Heart right ventricle (tissue), 16 donors: Measurements from ENCODE around the gene PKHD1. TPM values are rescaled to one million over a fixed set of nuclear protein-coding genes. Genes with fewer than 3 reads are reported as not detected.

Experiments used
- ATAC-seq, 8 donors: fragments of 200-7000 bp; cut with Tn5 transposase; one replicate each; pipeline ENCODE4 v1.9.1; 2020; ENCODE audit warnings: mild to moderate bottlenecking in 8 of 8, moderate library complexity in 8 of 8, moderate number of reproducible peaks in 1 of 8
- DNase-seq, 2 donors: peaks; one replicate each; pipeline ENCODE4 v3.0.0-alpha.2; 2020
- H3K27ac ChIP-seq, 10 donors: fragments of 200-600 bp; sonication (generic) in 2 of 10; one replicate each; pipeline versions ENCODE4 v1.5.0 to v1.8.0; 2020 to 2022; ENCODE audit warnings: mild to moderate bottlenecking in 3 of 10
- H3K27me3 ChIP-seq, 7 donors: fragments of 200-600 bp; one replicate each; pipeline ENCODE4 v1.8.0; 2021 to 2022; ENCODE audit warnings: mild to moderate bottlenecking in 2 of 7
- H3K36me3 ChIP-seq, 9 donors: fragments of 200-600 bp; sonication (generic) in 1 of 9; one replicate each; pipeline versions ENCODE4 v1.5.0 to v1.8.0; 2020 to 2022; ENCODE audit warnings: mild to moderate bottlenecking in 2 of 9
- H3K4me1 ChIP-seq, 9 donors: fragments of 200-600 bp; sonication (generic) in 1 of 9; one replicate each; pipeline versions ENCODE4 v1.5.0 to v1.8.0; 2020 to 2022; ENCODE audit warnings: mild to moderate bottlenecking in 4 of 9
- H3K4me3 ChIP-seq, 10 donors: fragments of 200-600 bp; sonication (generic) in 2 of 10; one replicate each; pipeline versions ENCODE4 v1.5.0 to v1.8.0; 2020 to 2022; ENCODE audit warnings: mild to moderate bottlenecking in 7 of 10, moderate library complexity in 2 of 10
- H3K9me3 ChIP-seq, 11 donors: fragments of 200-600 bp in 10 of 11; sonication (generic) in 2 of 11; one replicate each; pipeline versions ENCODE4 v1.5.0 to v1.8.0; 2013 to 2022; ENCODE audit warnings: mild to moderate bottlenecking in 2 of 11, control low read depth in 1 of 11, moderate library complexity in 1 of 11
- WGBS, 2 donors: extraction: QIAGEN DNeasy Blood & Tissue Kit; methylation state at CpG; one replicate each; pipeline ENCODE4 v1.1.7; 2013; ENCODE audit warnings: inconsistent platforms in 1 of 2; 5-methylcytosine and 5-hydroxymethylcytosine counted together
- intact Hi-C, 10 donors: fragments of 100-400 bp; cut with DNase I; formaldehyde crosslinking; loops; one replicate each; pipeline versions ENCODE4 v1.11.1 to v1.14.2; 2022
- polyA plus RNA-seq, 2 donors: library from polyadenylated mRNA; stranded (reverse); fragments of 200-250 nt; gene quantifications; one replicate each; pipeline ENCODE4 v1.2.3, GENCODE V29; 2013
- total RNA-seq, 10 donors: library from RNA; stranded (reverse); fragmentation: NEBNext Ultra II Directional in 3 of 10; extraction: Animal tissue kit (Norgen Biotek cat#: 25700) in 3 of 10; gene quantifications; one replicate each; pipeline versions ENCODE4 v1.2.1 to v1.2.4, GENCODE V29; 2021 to 2023
- TF ChIP-seq, protein P1 (sequence below), 9 donors: fragments of 200-600 bp; sonication (generic) in 2 of 9; IDR thresholded peaks; one replicate each; pipeline versions ENCODE4 v1.5.0 to v1.8.0; 2021 to 2022; ENCODE audit warnings: antibody characterized with exemption in 9 of 9, mild to moderate bottlenecking in 5 of 9, moderate library complexity in 1 of 9
- donor health status: Arrhythmogenic right ventricular cardiomyopathy.
- donor health status: ischemic (EF 13 %, LVEDD 7.1; RV severe dilation, severe dysfunction).
- donor health status: healthy with polysubstance abuse.
- donor health status: DM: no; HTN: yes; CAD: no.
- donor health status: DM: no; HTN: no; CAD: no.
- donor health status: ischemic (EF 25% LVEDD 6.9; RV normal size, moderate dysfunction).
- donor health status: ischemic (EF 25% LVEDD 5.7; RV mildly dilated, moderate dysfunction).
- donor health status: healthy.
- donor health status: DM: yes; HTN: yes; CAD: no.
- donor health status: Ischemic cardiomyopathy.
- donor health status: ischemic (EF 35%, LVEDD 5.7; RV mildly dilated, moderate dysfunction).
- donor health status: nonischemic (EF 11% LVEDD 7.7; RV severe dilation, severe dysfunction).
- donor health status: DM: yes; HTN: yes; CAD: no.
- donor health status: PGD.
- donor health status: ischemic (EF 29% LVEDD 5.4; RV normal size, mild dysfunction).
- donor health status: nonischemic (EF 23%, LVEDD 6.1; RV moderate dilation, normal function).

The PKHD1 gene
- total and polyA plus RNA-seq, 12 donors, result under 0.01 to 0.07 (median 0.02) TPM; not detected in 7

DNA sequence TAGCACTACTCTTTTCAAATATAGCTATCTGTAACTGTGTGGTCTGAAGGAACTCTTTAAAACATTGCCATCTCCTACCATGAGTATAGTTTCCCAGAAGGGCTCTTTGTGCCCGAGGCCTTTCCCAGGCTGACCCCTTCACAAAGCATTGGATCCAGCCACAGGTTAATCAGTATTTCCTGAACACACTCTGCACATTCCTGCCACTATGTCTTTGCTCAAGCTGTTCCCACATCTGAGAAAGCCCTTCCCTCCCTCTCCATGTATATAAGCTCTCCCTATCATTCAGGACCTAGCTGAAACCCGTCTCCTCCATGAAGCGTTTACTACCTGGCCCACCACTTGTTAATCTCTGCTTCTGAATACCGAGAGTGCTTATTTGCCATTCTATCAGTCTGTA is 47.8 kb upstream of the PKHD1 start:
- H3K4me3 ChIP-seq, result no peak overlapping the region
- DNase-seq (no peak), ATAC-seq (no peak)
- H3K27me3 ChIP-seq, result peaks cover 0 to 13% (median 0%) of the 10 kb centered on the region in 7 donors
- H3K9me3 ChIP-seq, result no peaks in the 10 kb centered on the region
- 80 to 86% methylated on average over 4 of the region's 4 CpGs for WGBS, 2 donors
- TF ChIP-seq, protein P1, sequence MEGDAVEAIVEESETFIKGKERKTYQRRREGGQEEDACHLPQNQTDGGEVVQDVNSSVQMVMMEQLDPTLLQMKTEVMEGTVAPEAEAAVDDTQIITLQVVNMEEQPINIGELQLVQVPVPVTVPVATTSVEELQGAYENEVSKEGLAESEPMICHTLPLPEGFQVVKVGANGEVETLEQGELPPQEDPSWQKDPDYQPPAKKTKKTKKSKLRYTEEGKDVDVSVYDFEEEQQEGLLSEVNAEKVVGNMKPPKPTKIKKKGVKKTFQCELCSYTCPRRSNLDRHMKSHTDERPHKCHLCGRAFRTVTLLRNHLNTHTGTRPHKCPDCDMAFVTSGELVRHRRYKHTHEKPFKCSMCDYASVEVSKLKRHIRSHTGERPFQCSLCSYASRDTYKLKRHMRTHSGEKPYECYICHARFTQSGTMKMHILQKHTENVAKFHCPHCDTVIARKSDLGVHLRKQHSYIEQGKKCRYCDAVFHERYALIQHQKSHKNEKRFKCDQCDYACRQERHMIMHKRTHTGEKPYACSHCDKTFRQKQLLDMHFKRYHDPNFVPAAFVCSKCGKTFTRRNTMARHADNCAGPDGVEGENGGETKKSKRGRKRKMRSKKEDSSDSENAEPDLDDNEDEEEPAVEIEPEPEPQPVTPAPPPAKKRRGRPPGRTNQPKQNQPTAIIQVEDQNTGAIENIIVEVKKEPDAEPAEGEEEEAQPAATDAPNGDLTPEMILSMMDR (IDR thresholded peaks at IDR 0.05), result no peak
- intact Hi-C loops, result no loop called here
- H3K27ac ChIP-seq, result no peak overlapping the region
- H3K4me1 ChIP-seq, result peaks cover 0 to 8% (median 0%) of the 10 kb centered on the region in 9 donors
- no peaks in the 10 kb centered on the region for H3K36me3 ChIP-seq

DNA sequence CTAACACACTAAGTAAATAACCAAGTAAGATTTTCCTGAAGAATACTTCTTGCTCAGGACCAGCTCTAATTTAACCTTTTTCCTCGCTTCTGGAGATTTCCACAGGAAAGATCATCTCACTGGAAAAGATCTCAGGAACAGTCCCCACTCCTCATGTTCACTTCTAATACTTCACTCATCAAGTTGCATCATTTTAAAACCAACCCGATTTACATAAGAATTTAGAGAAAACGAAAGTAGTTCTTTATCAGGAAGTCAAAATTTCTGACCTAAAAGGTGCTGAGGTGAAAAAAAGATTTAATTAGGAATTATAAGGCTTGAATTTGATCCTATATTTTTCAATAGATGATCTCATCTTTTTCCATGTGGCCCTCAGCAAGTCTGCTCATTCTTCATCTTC is 46.6 kb upstream of the PKHD1 start:
- Histone ChIP-seq H3K4me3 (no peak overlapping the region), H3K9me3 (no peaks in the 10 kb centered on the region), H3K4me1 (no peaks in the 10 kb centered on the region), H3K36me3 (no peaks in the 10 kb centered on the region), H3K27ac (no peak overlapping the region), H3K27me3 (peaks cover 0 to 13% (median 0%) of the 10 kb centered on the region in 7 donors)
- DNase-seq (no peak), ATAC-seq (no peak)
- intact Hi-C loops, result no loop called here
- WGBS, 2 donors, result 75% methylated on average over 3 of the region's 3 CpGs
- TF ChIP-seq, protein P1 (IDR thresholded peaks at IDR 0.05), result no peak

DNA sequence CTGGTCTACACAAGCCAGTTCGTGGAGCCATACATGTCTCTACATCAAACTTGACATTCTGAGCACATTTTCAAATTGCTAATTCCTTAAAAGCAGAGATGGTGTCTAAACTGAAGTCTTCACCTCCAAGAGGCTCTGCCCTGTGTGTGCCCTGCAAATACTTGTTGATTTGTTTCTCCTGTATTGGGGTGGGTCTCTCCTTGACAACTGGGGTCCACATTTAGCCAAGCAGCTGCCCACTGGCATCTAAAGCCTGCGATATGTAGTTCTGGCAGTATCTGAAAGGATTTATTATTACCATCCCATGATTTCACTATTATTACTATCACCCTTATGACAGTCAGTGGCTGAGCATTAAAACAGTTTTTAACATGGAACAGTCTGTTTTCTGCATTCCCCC is 45.9 kb upstream of the PKHD1 start:
- intact Hi-C loops, result no loop called here

DNA sequence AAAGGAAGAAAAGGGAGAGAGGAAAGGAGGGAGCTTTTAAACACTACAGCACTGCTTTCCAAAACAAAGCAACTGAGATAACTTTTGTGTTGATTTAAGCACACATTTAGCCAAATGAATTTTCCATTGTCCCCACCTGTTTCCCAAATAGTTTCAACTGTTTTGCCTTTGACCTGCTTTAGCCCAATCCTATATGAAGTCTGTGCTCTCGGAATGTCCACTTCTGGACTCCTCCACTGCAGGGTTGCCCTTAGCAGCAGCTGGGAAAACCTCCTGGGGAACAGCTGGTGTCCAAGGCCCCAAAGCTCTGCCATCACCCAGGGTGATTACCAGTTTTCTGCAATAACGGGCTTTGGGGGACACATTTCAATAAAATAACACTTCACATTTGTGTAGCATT is 44.9 kb upstream of the PKHD1 start:
- WGBS, 2 donors, result 68 to 74% methylated on average over 2 of the region's 2 CpGs
- no peaks in the 10 kb centered on the region for H3K36me3 ChIP-seq
- H3K4me1 ChIP-seq, result no peaks in the 10 kb centered on the region
- H3K9me3 ChIP-seq, result no peaks in the 10 kb centered on the region
- H3K27ac ChIP-seq, result no peak overlapping the region
- intact Hi-C loops, result no loop called here
- H3K4me3 ChIP-seq, result no peak overlapping the region
- DNase-seq (no peak), ATAC-seq (no peak)
- TF ChIP-seq, protein P1 (IDR thresholded peaks at IDR 0.05), result no peak
- peaks cover 0 to 11% (median 0%) of the 10 kb centered on the region in 7 donors for H3K27me3 ChIP-seq

More for the DNA sequence above, 45.9 kb upstream of the PKHD1 start:
- TF ChIP-seq, protein P1 (IDR thresholded peaks at IDR 0.05), result no peak
- no peak overlapping the region for H3K4me3 ChIP-seq
- ATAC-seq (no peak), DNase-seq (no peak)
- no peak overlapping the region for H3K27ac ChIP-seq
- whole genome bisulfite sequencing, 2 donors, result 53 to 74% methylated on average over 2 of the region's 2 CpGs
- no peaks in the 10 kb centered on the region for H3K4me1 ChIP-seq
- peaks cover 0 to 13% (median 0%) of the 10 kb centered on the region in 7 donors for H3K27me3 ChIP-seq
- no peaks in the 10 kb centered on the region for H3K36me3 ChIP-seq
- H3K9me3 ChIP-seq, result no peaks in the 10 kb centered on the region
